GM08714 (cell line): ENCODE measurements around the gene GALR3.

ENCODE experiments used
- H3K4me3 ChIP-seq: fragments of 200-500 bp; sonication (Bioruptor generic); 2 replicates; pipeline ENCODE4 v1.5.1; 2014; ENCODE audit warnings: mild to moderate bottlenecking, low read length, inconsistent platforms
- ZNF274 ChIP-seq: IDR thresholded peaks from 2 replicates; pipeline ENCODE4 v1.6.1; 2012; ENCODE audit warnings: mild to moderate bottlenecking, low read depth, low read length

The GALR3 gene

GRCh38 chr22:37808294-37808657 is 14.9 kb upstream of the GALR3 start:
- peak overlapping the region; percentile 60; the same call in 1 of the 2 replicates for H3K4me3 ChIP-seq
- no peak for TF ChIP-seq ZNF274

GRCh38 chr22:37809672-37810333 is 13.4 kb upstream of the GALR3 start:
- H3K4me3 ChIP-seq: no peak overlapping the region
- TF ChIP-seq ZNF274: no peak

GRCh38 chr22:37811867-37812266 is 11.3 kb upstream of the GALR3 start:
- no peak for TF ChIP-seq ZNF274

GRCh38 chr22:37812869-37813678 is 10.1 kb upstream of the GALR3 start:
- no peak for TF ChIP-seq ZNF274
- H3K4me3 ChIP-seq: no peak overlapping the region

More at GRCh38 chr22:37811867-37812266, 11.3 kb upstream of the GALR3 start:
- H3K4me3 ChIP-seq: no peak overlapping the region

- no peak overlapping the region for H3K4me3 ChIP-seq
- TF ChIP-seq ZNF274: no peak
These were observed 7.6 kb upstream of the GALR3 start for GRCh38 chr22:37815593-37815992.

GRCh38 chr22:37816543-37817180 is 6.5 kb upstream of the GALR3 start:
- no peak for TF ChIP-seq ZNF274
- H3K4me3 ChIP-seq: no peak overlapping the region

- no peak overlapping the region for H3K4me3 ChIP-seq
- TF ChIP-seq ZNF274: no peak
These were observed 5.3 kb upstream of the GALR3 start for GRCh38 chr22:37817705-37818408.

GRCh38 chr22:37818409-37819104 is 4.6 kb upstream of the GALR3 start:
- TF ChIP-seq ZNF274: no peak
- no peak overlapping the region for H3K4me3 ChIP-seq

- no peak for TF ChIP-seq ZNF274
- H3K4me3 ChIP-seq: no peak overlapping the region
These were observed 4.1 kb upstream of the GALR3 start for GRCh38 chr22:37819105-37819433.

GRCh38 chr22:37820350-37820749 is 2.8 kb upstream of the GALR3 start:
- H3K4me3 ChIP-seq: no peak overlapping the region
- no peak for TF ChIP-seq ZNF274

GRCh38 chr22:37822079-37822833 is 926 bp upstream of the GALR3 start:
- no peak for TF ChIP-seq ZNF274

GRCh38 chr22:37824674-37825641 is 1.8 kb downstream of the GALR3 start:
- no peak for TF ChIP-seq ZNF274
- peak overlapping the region; percentile 2; the same call in 1 of the 2 replicates for H3K4me3 ChIP-seq

More at GRCh38 chr22:37822079-37822833, 926 bp upstream of the GALR3 start:
- no peak overlapping the region for H3K4me3 ChIP-seq
